K562 (cell line): ENCODE data around the gene TMEM45B. TPM values are rescaled to one million over a fixed set of nuclear protein-coding genes. Genes with fewer than 3 reads are reported as not detected.

Experiments used
- BMI1 ChIP-seq: fragments of 150-350 bp; IDR thresholded peaks from 2 replicates; pipeline ENCODE4 v1.6.1; 2014; ENCODE audit warnings: low read length
- BRD4 ChIP-seq: fragments of 200-600 bp; sonication (generic); IDR thresholded peaks from 2 replicates; pipeline ENCODE4 v1.6.1; 2017; ENCODE audit warnings: inconsistent platforms
- BRF1 ChIP-seq: IDR thresholded peaks from 3 replicates; pipeline ENCODE4 v1.6.1; 2011; ENCODE audit warnings: borderline replicate concordance, mild to moderate bottlenecking; ENCODE audit not compliant: insufficient read length; ENCODE audit errors: extremely low read depth
- CHD1 ChIP-seq: fragments of 200-600 bp; sonication (generic); IDR thresholded peaks from one replicate; pipeline ENCODE4 v1.6.1; 2012; ENCODE audit warnings: mild to moderate bottlenecking, moderate library complexity, low read length, inconsistent platforms
- DPF2 ChIP-seq: fragments of 450-650 bp; IDR thresholded peaks from 2 replicates; pipeline ENCODE4 v1.6.1; 2016
- FOSL1 ChIP-seq: fragments of 200-800 bp; sonication (Bioruptor generic); conservative IDR thresholded peaks from 2 replicates; pipeline ENCODE4 v1.6.1; 2016; ENCODE audit warnings: missing genetic modification characterization, missing compliant biosample characterization
- FOXJ3 ChIP-seq: sonication (generic); formaldehyde crosslinking; IDR thresholded peaks from 2 replicates; pipeline ENCODE4 v1.4.0; 2020; ENCODE audit warnings: mild to moderate bottlenecking, missing genetic modification reagents
- FOXK2 ChIP-seq, 2 experiments: fragments of 450-650 bp; IDR thresholded peaks in 1 of 2; conservative IDR thresholded peaks in 1 of 2; 2 replicates each; pipeline ENCODE4 v1.6.1; 2016; ENCODE audit warnings: low read depth in 2 of 2, mild to moderate bottlenecking in 1 of 2
- FOXM1 ChIP-seq, 2 experiments: fragments of 450-650 bp in 1 of 2; sonication (generic) in 1 of 2; formaldehyde crosslinking in 1 of 2; IDR thresholded peaks; 2 replicates each; pipeline versions ENCODE4 v1.6.1 to v1.9.0; 2017 to 2022; ENCODE audit warnings: low read depth in 2 of 2, mild to moderate bottlenecking in 2 of 2, missing genetic modification reagents in 1 of 2, moderate library complexity in 1 of 2
- MEIS2 ChIP-seq: fragments of 450-650 bp; IDR thresholded peaks from 2 replicates; pipeline ENCODE4 v1.6.1; 2014; ENCODE audit warnings: mild to moderate bottlenecking; ENCODE audit not compliant: partially characterized antibody
- PRPF4 ChIP-seq: fragments of 200-400 bp; formaldehyde crosslinking; IDR thresholded peaks from one replicate; pipeline ENCODE4 v1.6.1; 2017; ENCODE audit warnings: low read length, low read depth, mild to moderate bottlenecking; ENCODE audit not compliant: insufficient read depth, poor library complexity, severe bottlenecking
- PTBP1 ChIP-seq: fragments of 200-400 bp; formaldehyde crosslinking; IDR thresholded peaks from 2 replicates; pipeline ENCODE4 v1.6.1; 2017; ENCODE audit warnings: low read depth, low read length
- RBM34 ChIP-seq: fragments of 200-400 bp; formaldehyde crosslinking; IDR thresholded peaks from 2 replicates; pipeline ENCODE4 v1.6.1; 2018; ENCODE audit warnings: low read length, borderline replicate concordance; ENCODE audit not compliant: insufficient read depth
- SP2 ChIP-seq: IDR thresholded peaks from 2 replicates; pipeline ENCODE4 v1.6.1; 2011; ENCODE audit warnings: mild to moderate bottlenecking, low read depth, low read length, moderate library complexity; ENCODE audit not compliant: poor library complexity, severe bottlenecking; ENCODE audit errors: extremely low read depth
- TSC22D4 ChIP-seq: fragments of 450-650 bp; IDR thresholded peaks from 2 replicates; pipeline ENCODE4 v1.6.1; 2016; ENCODE audit warnings: missing genetic modification characterization, missing biosample characterization, control low read depth
- YBX1 ChIP-seq: fragments of 450-650 bp; IDR thresholded peaks from 2 replicates; pipeline ENCODE4 v1.7.1; 2016; ENCODE audit warnings: mild to moderate bottlenecking
- ZNF24 ChIP-seq: fragments of 450-650 bp; IDR thresholded peaks from 2 replicates; pipeline ENCODE4 v1.6.1; 2016
- ZNF384 ChIP-seq: IDR thresholded peaks from 2 replicates; pipeline ENCODE4 v1.6.1; 2012; ENCODE audit warnings: low read depth, low read length, improper control_type of control experiment
- ZNF41 ChIP-seq: fragments of 250-450 bp; sonication (Bioruptor Pico); conservative IDR thresholded peaks from 2 replicates; pipeline ENCODE4 v1.4.0; 2020; ENCODE audit warnings: mild to moderate bottlenecking
- polyA plus RNA-seq, 8 experiments: library from polyadenylated mRNA; depleted of rRNA in 4 of 8; stranded (reverse) in 5 of 8; unstranded in 3 of 8; fragments of >200 nt; fragmentation: Nextera tagmentation in 2 of 8; fragmentation: Illumina TruSeq in 1 of 8; extraction: Ambion mirVana in 2 of 8; extraction: Trizol in 1 of 8; gene quantifications; 2 replicates each; pipeline versions ENCODE4 v1.2.1 to v1.2.3, GENCODE V29; 2011 to 2014; ENCODE audit warnings: inconsistent platforms in 1 of 8, missing spikeins in 1 of 8
- total RNA-seq, 7 experiments: library from RNA; depleted of rRNA in 6 of 7; stranded (reverse); fragments of >200 nt in 6 of 7; fragmentation: Illumina TruSeq in 2 of 7; extraction: Trizol in 2 of 7; gene quantifications; 2 replicates each; pipeline versions ENCODE4 v1.2.1 to v1.2.3, GENCODE V29; 2011 to 2021; ENCODE audit warnings: low replicate concordance in 1 of 7
- TF ChIP-seq, protein P1 (sequence below): fragments of 450-650 bp; IDR thresholded peaks from 2 replicates; pipeline ENCODE4 v1.6.1; 2016; ENCODE audit warnings: mild to moderate bottlenecking
- TF ChIP-seq, protein P2 (sequence below): fragments of 450-650 bp; IDR thresholded peaks from 2 replicates; pipeline ENCODE4 v1.6.1; 2016; ENCODE audit warnings: missing biosample characterization, missing genetic modification characterization
- TF ChIP-seq, protein P3 (sequence below): sonication (generic); formaldehyde crosslinking; IDR thresholded peaks from 2 replicates; pipeline ENCODE4 v1.8.1; 2022; ENCODE audit warnings: missing genetic modification reagents
- TF ChIP-seq, protein P4 (sequence below): fragments of 250-450 bp; sonication (Bioruptor Pico); IDR thresholded peaks from 2 replicates; pipeline ENCODE4 v1.5.0; 2021

The TMEM45B gene
- total and polyA plus RNA-seq, 9 of the 15 experiments (the other 6 are each of a cell fraction or from before 2014, with no cell fraction given) = 0.07 TPM; not detected in 8

DNA sequence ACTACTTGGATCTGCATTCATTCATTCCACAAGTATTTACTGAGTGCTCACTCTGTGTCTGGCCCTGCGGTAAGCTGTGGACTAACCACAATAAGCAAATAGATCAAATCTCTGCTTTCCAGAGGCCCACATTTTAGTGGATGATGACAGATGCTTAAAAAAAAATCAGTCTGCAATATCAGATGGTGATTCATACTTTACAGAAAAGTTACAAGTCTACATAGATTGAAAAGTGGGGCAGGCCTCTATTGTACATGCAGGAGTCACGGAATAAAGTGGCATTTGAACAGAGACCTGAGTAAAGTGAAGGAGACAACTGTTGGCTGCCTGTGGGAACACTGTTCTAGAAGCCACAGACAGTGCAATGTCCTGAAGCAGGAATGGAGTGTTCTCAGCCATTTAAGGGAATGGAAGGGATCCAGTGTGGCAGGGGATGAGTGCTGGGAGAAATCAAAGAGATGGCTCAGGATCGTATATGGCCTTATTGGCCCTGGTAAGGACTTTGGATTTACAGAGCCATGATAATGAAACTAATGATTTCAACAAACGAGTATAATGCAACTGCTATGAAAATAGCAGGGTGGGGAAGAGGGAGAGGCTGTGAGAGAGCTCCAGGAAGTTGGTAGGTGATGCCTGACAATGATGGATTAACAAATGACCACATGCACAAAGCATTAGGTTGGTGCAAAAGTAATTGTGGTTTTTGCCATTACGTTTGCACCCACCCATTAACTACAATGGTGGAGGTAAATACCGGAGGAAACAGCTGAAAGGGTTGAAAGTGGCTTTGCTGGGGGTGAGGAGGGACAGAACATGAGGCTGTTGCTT, 31.1 kb downstream of the TMEM45B start (continued):
- TF ChIP-seq, protein P1, sequence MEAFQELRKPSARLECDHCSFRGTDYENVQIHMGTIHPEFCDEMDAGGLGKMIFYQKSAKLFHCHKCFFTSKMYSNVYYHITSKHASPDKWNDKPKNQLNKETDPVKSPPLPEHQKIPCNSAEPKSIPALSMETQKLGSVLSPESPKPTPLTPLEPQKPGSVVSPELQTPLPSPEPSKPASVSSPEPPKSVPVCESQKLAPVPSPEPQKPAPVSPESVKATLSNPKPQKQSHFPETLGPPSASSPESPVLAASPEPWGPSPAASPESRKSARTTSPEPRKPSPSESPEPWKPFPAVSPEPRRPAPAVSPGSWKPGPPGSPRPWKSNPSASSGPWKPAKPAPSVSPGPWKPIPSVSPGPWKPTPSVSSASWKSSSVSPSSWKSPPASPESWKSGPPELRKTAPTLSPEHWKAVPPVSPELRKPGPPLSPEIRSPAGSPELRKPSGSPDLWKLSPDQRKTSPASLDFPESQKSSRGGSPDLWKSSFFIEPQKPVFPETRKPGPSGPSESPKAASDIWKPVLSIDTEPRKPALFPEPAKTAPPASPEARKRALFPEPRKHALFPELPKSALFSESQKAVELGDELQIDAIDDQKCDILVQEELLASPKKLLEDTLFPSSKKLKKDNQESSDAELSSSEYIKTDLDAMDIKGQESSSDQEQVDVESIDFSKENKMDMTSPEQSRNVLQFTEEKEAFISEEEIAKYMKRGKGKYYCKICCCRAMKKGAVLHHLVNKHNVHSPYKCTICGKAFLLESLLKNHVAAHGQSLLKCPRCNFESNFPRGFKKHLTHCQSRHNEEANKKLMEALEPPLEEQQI = no peak
- TF ChIP-seq CHD1 (no peak), BMI1 (no peak), MEIS2 (peak; percentile 97), FOXJ3 (no peak), ZNF384 (peak; percentile 92), RBM34 (no peak), SP2 (no peak), ZNF41 (no peak), PRPF4 (no peak), YBX1 (no peak), FOXK2 (conservative IDR thresholded peaks at IDR 0.05 in 1 of 2, IDR thresholded peaks at IDR 0.05 in 1 of 2; ENCODE audit: low read depth in 2 of 2) (no peak), TSC22D4 (no peak), BRF1 (no peak), DPF2 (peak; percentile 34; the same call in 1 of the 2 replicates), FOSL1 (tag) (peak; percentile 94), FOXM1 (IDR thresholded peaks at IDR 0.05; ENCODE audit: low read depth) (no peak), FOXM1 (CRISPR knock-in tag; IDR thresholded peaks at IDR 0.05; ENCODE audit: low read depth) (no peak), PTBP1 (no peak), ZNF24 (peak; percentile 92), BRD4 (no peak)
- TF ChIP-seq, protein P2, sequence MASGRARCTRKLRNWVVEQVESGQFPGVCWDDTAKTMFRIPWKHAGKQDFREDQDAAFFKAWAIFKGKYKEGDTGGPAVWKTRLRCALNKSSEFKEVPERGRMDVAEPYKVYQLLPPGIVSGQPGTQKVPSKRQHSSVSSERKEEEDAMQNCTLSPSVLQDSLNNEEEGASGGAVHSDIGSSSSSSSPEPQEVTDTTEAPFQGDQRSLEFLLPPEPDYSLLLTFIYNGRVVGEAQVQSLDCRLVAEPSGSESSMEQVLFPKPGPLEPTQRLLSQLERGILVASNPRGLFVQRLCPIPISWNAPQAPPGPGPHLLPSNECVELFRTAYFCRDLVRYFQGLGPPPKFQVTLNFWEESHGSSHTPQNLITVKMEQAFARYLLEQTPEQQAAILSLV = no peak
- TF ChIP-seq, protein P3, sequence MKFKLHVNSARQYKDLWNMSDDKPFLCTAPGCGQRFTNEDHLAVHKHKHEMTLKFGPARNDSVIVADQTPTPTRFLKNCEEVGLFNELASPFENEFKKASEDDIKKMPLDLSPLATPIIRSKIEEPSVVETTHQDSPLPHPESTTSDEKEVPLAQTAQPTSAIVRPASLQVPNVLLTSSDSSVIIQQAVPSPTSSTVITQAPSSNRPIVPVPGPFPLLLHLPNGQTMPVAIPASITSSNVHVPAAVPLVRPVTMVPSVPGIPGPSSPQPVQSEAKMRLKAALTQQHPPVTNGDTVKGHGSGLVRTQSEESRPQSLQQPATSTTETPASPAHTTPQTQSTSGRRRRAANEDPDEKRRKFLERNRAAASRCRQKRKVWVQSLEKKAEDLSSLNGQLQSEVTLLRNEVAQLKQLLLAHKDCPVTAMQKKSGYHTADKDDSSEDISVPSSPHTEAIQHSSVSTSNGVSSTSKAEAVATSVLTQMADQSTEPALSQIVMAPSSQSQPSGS (CRISPR knock-in tag) = no peak
- TF ChIP-seq, protein P4, sequence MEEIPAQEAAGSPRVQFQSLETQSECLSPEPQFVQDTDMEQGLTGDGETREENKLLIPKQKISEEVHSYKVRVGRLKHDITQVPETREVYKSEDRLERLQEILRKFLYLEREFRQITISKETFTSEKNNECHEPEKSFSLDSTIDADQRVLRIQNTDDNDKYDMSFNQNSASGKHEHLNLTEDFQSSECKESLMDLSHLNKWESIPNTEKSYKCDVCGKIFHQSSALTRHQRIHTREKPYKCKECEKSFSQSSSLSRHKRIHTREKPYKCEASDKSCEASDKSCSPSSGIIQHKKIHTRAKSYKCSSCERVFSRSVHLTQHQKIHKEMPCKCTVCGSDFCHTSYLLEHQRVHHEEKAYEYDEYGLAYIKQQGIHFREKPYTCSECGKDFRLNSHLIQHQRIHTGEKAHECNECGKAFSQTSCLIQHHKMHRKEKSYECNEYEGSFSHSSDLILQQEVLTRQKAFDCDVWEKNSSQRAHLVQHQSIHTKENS (CRISPR knock-in tag) = no peak
